Activated naive CD4-positive, alpha-beta T cell treated with anti-CD3 and anti-CD28 coated beads for 36 hours (primary cell): ENCODE measurements around the gene COL18A1. TPM values are rescaled to one million over a fixed set of nuclear protein-coding genes. Genes with fewer than 3 reads are reported as not detected.

Experiments used
- CTCF ChIA-PET: fragments of 350-600 bp; sonication (Branson Sonifier 250); formaldehyde crosslinking; loops from one replicate; lab custom pipeline; 2021; ENCODE audit warnings: antibody characterized with exemption; lab: Charles Lee
- DNase-seq: peaks from one replicate; pipeline ENCODE4 v3.0.0-alpha.2; 2020
- H3K27ac Mint-ChIP-seq: one replicate; pipeline ENCODE4 v1.8.0; 2021; ENCODE audit warnings: mild to moderate bottlenecking, mixed read lengths
- H3K27me3 Mint-ChIP-seq: one replicate; pipeline ENCODE4 v1.8.0; 2021; ENCODE audit warnings: low read depth, mixed read lengths
- H3K36me3 Mint-ChIP-seq: one replicate; pipeline ENCODE4 v1.8.0; 2021; ENCODE audit warnings: low read depth, mixed read lengths
- H3K4me1 Mint-ChIP-seq: one replicate; pipeline ENCODE4 v1.8.0; 2021; ENCODE audit warnings: low read depth, mixed read lengths
- H3K4me3 Mint-ChIP-seq: one replicate; pipeline ENCODE4 v1.8.0; 2021; ENCODE audit warnings: mild to moderate bottlenecking, moderate library complexity, mixed read lengths
- H3K9me3 Mint-ChIP-seq: one replicate; pipeline ENCODE4 v1.8.0; 2021; ENCODE audit warnings: mixed read lengths
- intact Hi-C: fragments of 100-400 bp; cut with micrococcal nuclease; formaldehyde crosslinking; loops from one replicate; pipeline ENCODE4 v1.15.1; 2023
- total RNA-seq, 2 experiments: library from RNA; stranded (reverse); gene quantifications; one replicate each; pipeline ENCODE4 v1.2.3, GENCODE V29; 2021

The COL18A1 gene
- total RNA-seq, 2 experiments from 2014 or later = 10.3 to 12.6 TPM

GRCh38 chr21:45401916-45402900 is 2.8 kb upstream of the COL18A1 start:
- no peak for DNase-seq
- H3K36me3 Mint-ChIP-seq = peaks cover 6% of the 10 kb centered on the region

GRCh38 chr21:45403133-45403824 is 1.7 kb upstream of the COL18A1 start:
- H3K9me3 Mint-ChIP-seq = peaks cover 6% of the 10 kb centered on the region
- peaks cover 14% of the 10 kb centered on the region for H3K4me1 Mint-ChIP-seq
- peaks cover 56% of the 10 kb centered on the region for H3K27me3 Mint-ChIP-seq
- no peak for DNase-seq
- CTCF ChIA-PET = no interaction called here
- intact Hi-C loops = no loop called here
- peaks cover 6% of the 10 kb centered on the region for H3K36me3 Mint-ChIP-seq
- peak overlapping the region; percentile 62 for H3K4me3 Mint-ChIP-seq
- H3K27ac Mint-ChIP-seq = no peak overlapping the region

More at GRCh38 chr21:45401916-45402900, 2.8 kb upstream of the COL18A1 start:
- H3K9me3 Mint-ChIP-seq = peaks cover 6% of the 10 kb centered on the region
- intact Hi-C loops = no loop called here
- peaks cover 48% of the 10 kb centered on the region for H3K27me3 Mint-ChIP-seq
- no peak overlapping the region for H3K4me3 Mint-ChIP-seq
- peaks cover 11% of the 10 kb centered on the region for H3K4me1 Mint-ChIP-seq
- H3K27ac Mint-ChIP-seq = no peak overlapping the region
- CTCF ChIA-PET = interaction anchor here (1.8 kb wide), 1 partner anchor 37 kb away, joined by 4 read pairs; no protein-coding TSS in a partner anchor

- intact Hi-C loops = no loop called here
- Mint-ChIP-seq H3K27me3 (peaks cover 54% of the 10 kb centered on the region), H3K9me3 (peaks cover 6% of the 10 kb centered on the region)
Observed at GRCh38 chr21:45403825-45404729, 888 bp upstream of the COL18A1 start.

GRCh38 chr21:45405271-45405818 is 380 bp downstream of the COL18A1 start:
- intact Hi-C loops = no loop called here
- peaks cover 14% of the 10 kb centered on the region for H3K4me1 Mint-ChIP-seq
- peaks cover 48% of the 10 kb centered on the region for H3K27me3 Mint-ChIP-seq
- no peak for DNase-seq
- peaks cover 6% of the 10 kb centered on the region for H3K36me3 Mint-ChIP-seq
- no peak overlapping the region for H3K27ac Mint-ChIP-seq
- CTCF ChIA-PET = no interaction called here
- peaks cover 6% of the 10 kb centered on the region for H3K9me3 Mint-ChIP-seq
- no peak overlapping the region for H3K4me3 Mint-ChIP-seq

More at GRCh38 chr21:45403825-45404729, 888 bp upstream of the COL18A1 start:
- peaks cover 6% of the 10 kb centered on the region for H3K36me3 Mint-ChIP-seq
- CTCF ChIA-PET = no interaction called here
- H3K27ac Mint-ChIP-seq = no peak overlapping the region
- no peak for DNase-seq
- H3K4me3 Mint-ChIP-seq = peak overlapping the region; percentile 62
- H3K4me1 Mint-ChIP-seq = peaks cover 14% of the 10 kb centered on the region

GRCh38 chr21:45405819-45406762 is 1.1 kb downstream of the COL18A1 start:
- CTCF ChIA-PET = interaction anchor here (0.6 to 1.7 kb wide), 2 partner anchors 113 to 176 kb away, joined by 3 to 5 read pairs; no protein-coding TSS in a partner anchor
- H3K4me1 Mint-ChIP-seq = peaks cover 14% of the 10 kb centered on the region
- peaks cover 46% of the 10 kb centered on the region for H3K27me3 Mint-ChIP-seq
- peaks cover 5% of the 10 kb centered on the region for H3K9me3 Mint-ChIP-seq
- peak; percentile 45 for DNase-seq
- intact Hi-C loops = no loop called here
- H3K27ac Mint-ChIP-seq = no peak overlapping the region
- peaks cover 5% of the 10 kb centered on the region for H3K36me3 Mint-ChIP-seq
- H3K4me3 Mint-ChIP-seq = peak overlapping the region; percentile 60

- no peaks in the 10 kb centered on the region for H3K9me3 Mint-ChIP-seq
- DNase-seq = no peak
- no peaks in the 10 kb centered on the region for H3K36me3 Mint-ChIP-seq
- intact Hi-C loops = no loop called here
- peaks cover 14% of the 10 kb centered on the region for H3K4me1 Mint-ChIP-seq
- CTCF ChIA-PET = interaction anchor here (0.6 to 1.7 kb wide), 2 partner anchors 114 to 177 kb away, joined by 3 to 5 read pairs; no protein-coding TSS in a partner anchor
- peak overlapping the region; percentile 60 for H3K4me3 Mint-ChIP-seq
- H3K27ac Mint-ChIP-seq = no peak overlapping the region
- peaks cover 38% of the 10 kb centered on the region for H3K27me3 Mint-ChIP-seq
Observed at GRCh38 chr21:45406801-45407628, 2.0 kb downstream of the COL18A1 start.

GRCh38 chr21:45407629-45408247 is 2.8 kb downstream of the COL18A1 start:
- DNase-seq = no peak
- no peak overlapping the region for H3K27ac Mint-ChIP-seq
- CTCF ChIA-PET = interaction anchor here (1.7 kb wide), 1 partner anchor 115 kb away, joined by 5 read pairs; no protein-coding TSS in a partner anchor
- H3K27me3 Mint-ChIP-seq = peaks cover 32% of the 10 kb centered on the region
- H3K4me1 Mint-ChIP-seq = peaks cover 14% of the 10 kb centered on the region
- no peaks in the 10 kb centered on the region for H3K9me3 Mint-ChIP-seq
- H3K4me3 Mint-ChIP-seq = no peak overlapping the region
- no peaks in the 10 kb centered on the region for H3K36me3 Mint-ChIP-seq
- intact Hi-C loops = no loop called here

- H3K4me3 Mint-ChIP-seq = no peak overlapping the region
- peaks cover 28% of the 10 kb centered on the region for H3K27me3 Mint-ChIP-seq
- intact Hi-C loops = no loop called here
- peaks cover 14% of the 10 kb centered on the region for H3K4me1 Mint-ChIP-seq
- no peak overlapping the region for H3K27ac Mint-ChIP-seq
- CTCF ChIA-PET = no interaction called here
- DNase-seq = no peak
- H3K36me3 Mint-ChIP-seq = no peaks in the 10 kb centered on the region
- H3K9me3 Mint-ChIP-seq = no peaks in the 10 kb centered on the region
Observed at GRCh38 chr21:45408271-45408791, 3.4 kb downstream of the COL18A1 start.

- Mint-ChIP-seq H3K27ac (no peak overlapping the region), H3K4me3 (no peak overlapping the region), H3K36me3 (no peaks in the 10 kb centered on the region), H3K9me3 (no peaks in the 10 kb centered on the region), H3K27me3 (peaks cover 23% of the 10 kb centered on the region), H3K4me1 (peaks cover 14% of the 10 kb centered on the region)
- intact Hi-C loops = no loop called here
- DNase-seq = no peak
- CTCF ChIA-PET = no interaction called here
Observed at GRCh38 chr21:45408801-45409261, 3.9 kb downstream of the COL18A1 start.
